ENCODE data around the gene MRPL43. TPM values are rescaled to one million over a fixed set of nuclear protein-coding genes. Genes with fewer than 3 reads are reported as not detected.

Gene MRPL43
- total and polyA plus RNA-seq, 9 of the 15 experiments (the other 6 are each of a cell fraction or from before 2014, with no cell fraction given), result 15.1 to 63.7 (median 37.2) TPM

DNA sequence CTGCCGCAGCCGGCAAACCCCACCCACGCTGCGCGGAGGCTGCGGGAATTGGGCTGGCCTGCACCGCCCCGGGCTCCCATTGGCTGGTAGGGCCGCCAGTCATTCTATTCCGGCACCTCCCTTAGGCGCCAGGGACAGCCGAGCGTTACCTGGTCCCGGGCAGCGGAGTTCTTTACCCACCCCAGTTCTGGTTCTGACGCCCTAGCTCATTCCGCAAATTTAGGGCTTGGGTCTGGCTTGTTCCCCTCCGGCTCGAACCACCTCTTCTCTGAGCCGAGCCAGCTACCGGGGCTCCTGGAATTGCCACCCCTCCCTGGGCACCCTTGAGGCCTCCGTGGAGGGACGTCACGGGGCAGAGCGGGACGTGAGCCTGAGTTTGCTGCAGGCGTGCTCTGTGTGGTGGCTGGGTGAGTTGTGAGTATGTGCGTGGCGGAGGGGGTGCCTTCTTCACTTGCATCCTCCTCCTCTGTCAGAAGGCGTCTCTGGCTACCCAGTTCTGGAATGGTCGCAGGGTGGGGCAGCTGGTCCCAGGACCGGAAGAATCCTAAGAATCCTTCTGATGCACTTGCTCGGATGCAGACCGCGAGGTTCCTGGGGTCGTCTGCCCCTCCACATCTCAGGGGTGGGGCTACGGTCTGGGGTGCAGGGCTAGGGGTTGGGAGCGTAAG, 44.0 kb upstream of the MRPL43 start, which contains the start of the genes PDZD7 and SFXN3 (continued):
- TF ChIP-seq SIX5 (IDR thresholded peaks at IDR 0.05; ENCODE audit: borderline replicate concordance in 1 of 2, insufficient read depth in 1 of 2, low read depth in 1 of 2, low read length in 2 of 2) (no peak), FUS (optimal IDR thresholded peaks at IDR 0.05; ENCODE audit: low read depth, low read length) (no peak), RBM25 (IDR thresholded peaks at IDR 0.05; ENCODE audit: low read depth, low read length, severe bottlenecking) (peak; percentile 98), LEF1 (IDR thresholded peaks at IDR 0.05) (no peak), TFAM (CRISPR knock-in tag; conservative IDR thresholded peaks at IDR 0.05) (no peak), NFYB (IDR thresholded peaks at IDR 0.05; ENCODE audit: extremely low read depth, insufficient read length) (peak; percentile 98), RHOXF2B (CRISPR knock-in tag; conservative IDR thresholded peaks at IDR 0.05) (no peak), DNMT1 (IDR thresholded peaks at IDR 0.05) (no peak), ZNF134 (CRISPR knock-in tag; conservative IDR thresholded peaks at IDR 0.05) (no peak), ILK (tag; IDR thresholded peaks at IDR 0.05; ENCODE audit: borderline replicate concordance, low read depth) (no peak), NRF1 (conservative IDR thresholded peaks at IDR 0.05 in 1 of 2, IDR thresholded peaks at IDR 0.05 in 1 of 2) (peak; percentile 87 to 90), NR1H2 (CRISPR knock-in tag; IDR thresholded peaks at IDR 0.05) (no peak), ATF1 (CRISPR knock-in tag; IDR thresholded peaks at IDR 0.05) (no peak), ATF1 (tag; IDR thresholded peaks at IDR 0.05) (peak; percentile 40; the same call in 1 of the 2 replicates), TAF9B (IDR thresholded peaks at IDR 0.05; ENCODE audit: partially characterized antibody) (no peak), NCOA6 (IDR thresholded peaks at IDR 0.05) (no peak), TRIM25 (IDR thresholded peaks at IDR 0.05; ENCODE audit: borderline replicate concordance) (no peak), ATF7 (IDR thresholded peaks at IDR 0.05) (peak; percentile 19; the same call in 1 of the 2 replicates), MED1 (CRISPR knock-in tag; IDR thresholded peaks at IDR 0.05; ENCODE audit: borderline replicate concordance) (no peak), GABPB1 (CRISPR knock-in tag; IDR thresholded peaks at IDR 0.05) (no peak), GMEB1 (CRISPR knock-in tag; IDR thresholded peaks at IDR 0.05) (no peak)
- TF ChIP-seq, protein P1, sequence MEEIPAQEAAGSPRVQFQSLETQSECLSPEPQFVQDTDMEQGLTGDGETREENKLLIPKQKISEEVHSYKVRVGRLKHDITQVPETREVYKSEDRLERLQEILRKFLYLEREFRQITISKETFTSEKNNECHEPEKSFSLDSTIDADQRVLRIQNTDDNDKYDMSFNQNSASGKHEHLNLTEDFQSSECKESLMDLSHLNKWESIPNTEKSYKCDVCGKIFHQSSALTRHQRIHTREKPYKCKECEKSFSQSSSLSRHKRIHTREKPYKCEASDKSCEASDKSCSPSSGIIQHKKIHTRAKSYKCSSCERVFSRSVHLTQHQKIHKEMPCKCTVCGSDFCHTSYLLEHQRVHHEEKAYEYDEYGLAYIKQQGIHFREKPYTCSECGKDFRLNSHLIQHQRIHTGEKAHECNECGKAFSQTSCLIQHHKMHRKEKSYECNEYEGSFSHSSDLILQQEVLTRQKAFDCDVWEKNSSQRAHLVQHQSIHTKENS (CRISPR knock-in tag; IDR thresholded peaks at IDR 0.05), result no peak
- TF ChIP-seq, protein P2, sequence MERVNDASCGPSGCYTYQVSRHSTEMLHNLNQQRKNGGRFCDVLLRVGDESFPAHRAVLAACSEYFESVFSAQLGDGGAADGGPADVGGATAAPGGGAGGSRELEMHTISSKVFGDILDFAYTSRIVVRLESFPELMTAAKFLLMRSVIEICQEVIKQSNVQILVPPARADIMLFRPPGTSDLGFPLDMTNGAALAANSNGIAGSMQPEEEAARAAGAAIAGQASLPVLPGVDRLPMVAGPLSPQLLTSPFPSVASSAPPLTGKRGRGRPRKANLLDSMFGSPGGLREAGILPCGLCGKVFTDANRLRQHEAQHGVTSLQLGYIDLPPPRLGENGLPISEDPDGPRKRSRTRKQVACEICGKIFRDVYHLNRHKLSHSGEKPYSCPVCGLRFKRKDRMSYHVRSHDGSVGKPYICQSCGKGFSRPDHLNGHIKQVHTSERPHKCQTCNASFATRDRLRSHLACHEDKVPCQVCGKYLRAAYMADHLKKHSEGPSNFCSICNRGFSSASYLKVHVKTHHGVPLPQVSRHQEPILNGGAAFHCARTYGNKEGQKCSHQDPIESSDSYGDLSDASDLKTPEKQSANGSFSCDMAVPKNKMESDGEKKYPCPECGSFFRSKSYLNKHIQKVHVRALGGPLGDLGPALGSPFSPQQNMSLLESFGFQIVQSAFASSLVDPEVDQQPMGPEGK (CRISPR knock-in tag; IDR thresholded peaks at IDR 0.05; ENCODE audit: borderline replicate concordance), result no peak
